Occipital lobe (tissue), 2 donors: Measurements from ENCODE around the gene PTPRN2. TPM values are rescaled to one million over a fixed set of nuclear protein-coding genes. Genes with fewer than 3 reads are reported as not detected.

Source experiments
- DNase-seq: peaks from one replicate; lab custom pipeline; 2025; lab: John Stamatoyannopoulos, UW
- total RNA-seq: library from RNA; depleted of rRNA; stranded (reverse); fragments of >200 nt; gene quantifications from one replicate; pipeline ENCODE4 v1.2.3, GENCODE V29; 2014

Gene PTPRN2
- total RNA-seq, 1 donor from 2014 or later: 62.2 TPM

DNA sequence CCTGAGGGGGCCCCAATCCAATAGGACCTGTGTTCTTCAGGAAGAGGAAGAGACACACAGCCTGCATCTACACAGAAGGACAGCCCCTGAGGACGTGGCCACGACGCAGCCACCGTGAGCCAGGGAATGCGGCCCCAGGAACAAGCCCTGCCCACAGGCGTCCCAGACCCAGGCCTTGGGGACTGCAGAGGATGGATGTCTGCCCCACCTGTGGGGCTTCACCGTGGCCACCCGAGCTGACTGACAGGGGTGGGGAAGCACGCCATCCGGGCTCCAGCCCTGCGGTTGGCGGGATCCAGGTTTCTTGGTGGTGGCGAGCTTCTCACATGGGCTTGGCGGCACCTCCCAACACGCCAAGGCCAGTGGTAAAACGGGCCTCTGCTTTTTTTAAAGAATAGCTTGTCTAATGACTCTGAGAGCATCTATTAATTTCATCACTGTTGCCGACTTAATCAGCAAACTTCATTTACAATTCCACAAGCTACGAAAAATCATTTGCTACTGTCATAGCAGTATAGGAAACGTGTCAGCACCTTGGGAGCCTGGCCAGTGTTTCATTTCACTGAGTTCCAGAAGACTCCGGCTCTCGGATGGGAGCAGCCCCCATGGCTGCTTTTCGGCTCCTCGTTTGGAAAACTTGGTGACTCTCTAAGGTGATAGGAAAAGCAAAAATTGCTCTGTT is 584.0 kb downstream of the PTPRN2 start:
- DNase-seq: no peak

DNA sequence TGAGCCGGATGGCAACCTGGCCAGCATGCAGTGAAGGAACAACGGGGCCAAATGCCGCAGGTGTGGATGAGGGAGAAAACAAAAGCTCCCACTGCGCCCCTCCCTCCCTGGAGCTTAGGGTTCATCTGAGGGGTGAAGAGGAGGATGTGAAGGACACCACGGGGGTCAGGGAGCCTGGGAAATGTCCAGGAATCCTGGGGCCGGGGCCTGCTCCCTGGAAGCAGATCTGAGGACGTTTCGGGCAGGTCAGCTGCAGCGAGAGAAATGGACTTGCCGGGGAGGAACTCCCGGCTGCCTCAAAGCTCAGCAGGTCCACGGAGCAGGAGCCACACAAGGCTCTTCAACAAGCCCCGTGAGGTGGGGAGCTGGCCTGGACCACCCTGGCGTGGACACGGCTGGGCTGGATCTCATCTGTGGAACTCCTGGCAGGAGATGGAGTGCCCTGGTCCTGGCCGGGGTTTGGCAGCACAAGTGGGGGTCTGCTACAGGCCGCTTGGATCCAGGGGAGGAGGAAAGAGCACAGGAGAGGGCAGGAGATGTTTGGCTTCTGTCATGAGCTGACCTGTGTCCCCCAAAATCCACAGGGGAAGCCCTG is 585.0 kb downstream of the PTPRN2 start:
- no peak for DNase-seq

- no peak for DNase-seq
Measured at GRCh38 chr7:158001621-158002320, 585.9 kb downstream of the PTPRN2 start.

DNA sequence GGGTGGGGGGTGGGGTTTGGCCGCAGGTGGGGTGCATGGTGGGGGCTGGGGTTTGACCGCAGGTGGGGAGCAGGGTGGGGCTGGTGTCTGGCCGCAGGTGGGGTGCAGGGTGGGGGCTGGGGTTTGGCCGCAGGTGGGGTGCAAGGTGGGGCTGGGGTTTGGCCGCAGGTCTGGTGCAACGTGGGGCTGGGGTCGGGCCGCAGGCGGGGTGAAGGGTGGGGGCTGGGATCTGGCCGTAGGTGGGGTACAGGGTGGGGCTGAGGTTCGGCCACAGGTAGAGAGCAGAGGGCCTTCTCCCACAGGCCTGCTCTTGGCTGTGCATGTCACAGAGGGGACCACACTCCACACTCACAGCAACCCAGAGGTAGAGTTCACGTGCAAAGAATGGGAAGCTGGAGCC is 586.6 kb downstream of the PTPRN2 start:
- DNase-seq: no peak

- no peak for DNase-seq
Measured at GRCh38 chr7:158000160-158000559, 587.5 kb downstream of the PTPRN2 start.

DNA sequence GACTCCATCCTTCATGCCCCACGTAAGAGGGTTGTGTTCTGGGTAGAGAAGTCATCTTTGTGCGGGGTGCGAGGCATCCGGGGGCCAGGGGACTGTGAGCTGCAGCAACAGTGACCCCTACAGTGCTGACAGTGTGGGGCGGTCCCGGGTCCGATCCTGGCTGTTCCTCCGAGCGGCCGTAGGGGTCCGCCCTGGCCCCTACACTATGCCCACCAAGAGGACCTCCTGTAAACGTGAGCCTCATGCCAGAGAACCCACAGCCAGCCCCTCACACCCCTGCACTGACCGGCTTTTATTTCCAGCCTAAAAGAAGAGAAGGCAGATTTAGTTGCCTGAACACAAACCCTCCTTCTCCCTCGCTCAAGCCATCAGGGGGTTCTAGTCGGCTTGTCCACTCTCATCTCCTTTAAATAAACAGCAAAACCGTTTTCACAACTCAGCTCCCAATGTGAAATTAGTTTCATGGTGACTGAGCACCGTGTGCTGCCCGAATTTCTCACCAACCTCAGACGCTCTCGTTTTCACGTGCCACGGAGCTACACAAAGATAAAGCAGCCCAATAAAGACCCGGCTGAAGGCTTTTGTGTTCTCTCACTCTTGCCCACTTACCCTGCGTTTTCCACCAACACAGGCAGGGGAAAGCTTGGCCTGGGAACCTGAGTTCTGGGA is 588.6 kb downstream of the PTPRN2 start:
- no peak for DNase-seq

DNA sequence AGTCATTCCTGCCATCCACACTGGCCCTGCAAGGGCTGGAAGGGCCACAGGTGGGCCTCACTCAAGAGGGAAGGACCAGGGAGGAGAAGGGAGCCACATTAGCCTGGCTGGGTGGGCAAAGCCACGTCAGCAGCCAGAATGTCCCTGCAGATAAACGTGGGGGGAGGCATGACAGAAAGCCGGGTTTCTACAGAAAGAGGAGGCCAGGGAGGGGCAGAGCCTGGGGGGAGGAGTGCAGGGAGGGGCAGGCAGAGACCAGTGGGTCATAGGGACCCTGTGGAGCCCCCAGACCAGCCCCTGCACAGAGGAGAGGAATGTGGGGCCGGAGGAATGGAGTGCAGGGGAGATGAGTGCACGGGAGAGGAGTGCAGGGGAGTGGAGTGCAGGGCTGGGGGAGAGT is 590.2 kb downstream of the PTPRN2 start:
- DNase-seq: no peak

- DNase-seq: no peak
Measured at GRCh38 chr7:157997080-157997440, 590.6 kb downstream of the PTPRN2 start.

DNA sequence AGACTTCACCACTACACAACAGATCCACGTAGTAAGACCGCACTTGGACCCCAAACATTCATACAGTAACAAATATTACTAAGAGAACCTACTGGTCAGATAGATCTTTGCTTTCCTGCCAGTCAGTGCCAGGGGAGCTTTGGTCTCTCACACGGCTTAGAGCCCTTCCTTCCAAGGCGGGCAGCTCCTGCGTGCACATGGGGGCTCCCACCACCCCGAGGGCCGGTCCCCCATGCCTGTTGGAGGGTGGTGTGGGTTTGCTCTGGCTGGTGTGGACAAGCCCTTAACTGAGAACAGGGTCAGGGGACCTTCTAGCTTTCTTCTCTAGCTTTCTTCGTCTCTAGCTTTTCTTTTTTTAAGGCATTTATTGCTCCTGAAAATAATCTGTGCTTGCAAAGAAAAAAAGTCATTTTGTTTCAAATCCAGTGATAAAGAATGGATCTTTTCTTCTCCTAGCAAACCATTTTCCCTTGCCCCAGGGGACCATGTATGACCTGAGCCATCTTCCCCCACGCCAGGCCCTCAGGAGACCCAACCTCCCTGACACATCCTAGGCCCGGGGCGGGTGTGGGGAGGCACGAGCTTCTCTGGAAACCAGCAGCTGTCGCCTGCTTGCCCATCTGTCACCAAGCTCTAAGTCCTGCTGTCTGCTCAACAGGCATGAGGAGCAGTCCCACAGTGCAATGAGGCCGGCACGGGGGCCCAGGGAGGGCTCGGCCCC is 591.1 kb downstream of the PTPRN2 start:
- DNase-seq: no peak

DNA sequence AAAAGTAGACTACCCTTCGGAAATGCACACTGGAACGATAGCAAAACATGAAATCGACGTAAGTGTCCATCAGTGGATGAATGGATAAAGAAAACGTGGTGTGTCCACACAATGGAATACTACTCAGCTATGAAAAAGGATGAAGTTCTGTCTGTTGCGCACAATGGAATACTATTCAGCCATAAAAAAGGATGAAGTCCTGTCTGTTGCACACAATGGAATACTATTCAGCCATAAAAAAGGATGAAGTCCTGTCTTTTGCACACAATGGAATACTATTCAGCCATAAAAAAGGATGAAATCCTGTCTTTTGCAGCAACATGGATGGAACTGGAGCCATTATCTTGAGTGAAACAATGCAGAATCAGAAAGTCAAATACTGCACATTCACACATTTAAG is 591.8 kb downstream of the PTPRN2 start:
- no peak for DNase-seq

- DNase-seq: no peak
Measured at GRCh38 chr7:157994319-157994718, 593.3 kb downstream of the PTPRN2 start.

GRCh38 chr7:157993406-157994105 is 594.1 kb downstream of the PTPRN2 start:
- DNase-seq: no peak

- DNase-seq: no peak
Measured at GRCh38 chr7:157992511-157993160, 595.0 kb downstream of the PTPRN2 start.

GRCh38 chr7:157991761-157992160 is 595.9 kb downstream of the PTPRN2 start:
- DNase-seq: no peak

DNA sequence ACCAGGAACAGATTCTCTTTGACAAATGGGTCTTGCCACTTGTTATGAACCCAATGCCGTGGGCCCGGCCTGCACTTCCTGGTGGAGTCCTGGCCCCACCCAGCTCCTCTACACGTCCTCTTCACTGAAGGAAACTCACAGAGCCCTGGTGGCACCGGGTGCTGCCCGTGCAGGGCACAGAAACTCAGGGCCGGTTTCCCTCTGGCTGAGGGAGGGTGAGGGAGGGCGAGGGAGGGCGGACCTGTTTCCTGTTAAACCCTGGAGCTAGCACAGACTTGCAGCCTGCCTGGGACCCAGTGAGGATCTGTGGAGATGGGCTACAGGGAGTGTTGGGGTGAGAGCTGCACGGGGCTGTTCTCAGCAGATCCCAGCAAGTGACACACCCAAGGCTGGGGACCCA is 596.3 kb downstream of the PTPRN2 start:
- DNase-seq: no peak

GRCh38 chr7:157990881-157991250 is 596.8 kb downstream of the PTPRN2 start:
- DNase-seq: no peak

DNA sequence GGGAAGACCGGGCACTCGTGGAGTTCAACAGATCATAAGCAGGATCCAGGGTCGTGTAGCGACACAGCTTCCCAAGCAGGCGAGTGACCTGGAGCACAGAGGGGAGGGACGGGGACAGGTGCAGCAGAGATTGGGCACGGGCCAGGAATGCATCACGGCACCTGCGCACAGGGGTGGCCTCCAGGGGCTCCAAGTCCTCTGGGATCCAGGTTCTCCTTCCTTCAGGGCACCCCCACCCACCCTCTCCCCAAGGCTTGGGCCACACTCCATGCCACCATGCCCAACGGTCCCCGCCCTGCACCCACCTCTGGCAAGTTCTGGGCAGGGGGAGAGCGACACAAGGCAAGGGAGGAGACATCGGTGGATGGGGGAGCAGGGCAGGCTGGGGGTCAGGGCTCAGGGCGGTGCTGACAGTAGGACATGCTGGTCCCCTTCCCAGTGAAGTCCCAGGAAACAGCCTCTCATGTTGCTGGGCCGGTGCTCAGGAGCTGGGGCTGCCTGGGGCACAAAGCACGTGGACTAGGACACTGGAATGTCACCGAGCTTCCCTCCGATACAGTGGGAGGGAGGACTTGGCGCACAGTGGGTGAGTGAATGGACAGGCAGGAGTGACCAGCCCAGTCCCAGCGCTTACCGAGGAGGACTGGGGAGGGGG is 597.3 kb downstream of the PTPRN2 start:
- no peak for DNase-seq

DNA sequence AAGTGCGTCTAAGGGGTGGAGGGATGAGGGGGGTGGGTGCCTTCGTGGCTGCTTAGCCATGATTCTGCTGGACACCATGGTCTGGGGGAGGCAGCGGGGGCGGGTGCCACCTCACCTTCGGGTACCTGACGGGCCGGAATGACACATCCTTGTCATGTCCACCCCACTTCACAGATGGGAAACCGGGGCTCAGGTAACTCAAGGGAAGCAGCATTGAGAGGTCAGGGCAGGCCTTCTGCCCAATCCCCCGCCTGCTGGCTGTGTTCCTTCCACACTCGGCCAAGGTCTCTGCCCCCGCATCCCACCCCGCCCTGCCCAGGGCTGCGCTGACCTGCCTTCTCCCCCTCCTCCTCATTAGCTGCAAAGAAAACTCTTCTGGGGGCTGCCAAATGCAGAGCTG is 598.0 kb downstream of the PTPRN2 start:
- DNase-seq: no peak

- DNase-seq: no peak
Measured at GRCh38 chr7:157987906-157988305, 599.7 kb downstream of the PTPRN2 start.

GRCh38 chr7:157986051-157986450 is 601.6 kb downstream of the PTPRN2 start:
- DNase-seq: no peak
